Left hindlimb (tissue), 1 donor: ENCODE results near the gene OTUD5.

Source experiments
- DNase-seq: peaks from one replicate; pipeline ENCODE4 v3.0.0-alpha.2; 2018

The OTUD5 gene

DNA sequence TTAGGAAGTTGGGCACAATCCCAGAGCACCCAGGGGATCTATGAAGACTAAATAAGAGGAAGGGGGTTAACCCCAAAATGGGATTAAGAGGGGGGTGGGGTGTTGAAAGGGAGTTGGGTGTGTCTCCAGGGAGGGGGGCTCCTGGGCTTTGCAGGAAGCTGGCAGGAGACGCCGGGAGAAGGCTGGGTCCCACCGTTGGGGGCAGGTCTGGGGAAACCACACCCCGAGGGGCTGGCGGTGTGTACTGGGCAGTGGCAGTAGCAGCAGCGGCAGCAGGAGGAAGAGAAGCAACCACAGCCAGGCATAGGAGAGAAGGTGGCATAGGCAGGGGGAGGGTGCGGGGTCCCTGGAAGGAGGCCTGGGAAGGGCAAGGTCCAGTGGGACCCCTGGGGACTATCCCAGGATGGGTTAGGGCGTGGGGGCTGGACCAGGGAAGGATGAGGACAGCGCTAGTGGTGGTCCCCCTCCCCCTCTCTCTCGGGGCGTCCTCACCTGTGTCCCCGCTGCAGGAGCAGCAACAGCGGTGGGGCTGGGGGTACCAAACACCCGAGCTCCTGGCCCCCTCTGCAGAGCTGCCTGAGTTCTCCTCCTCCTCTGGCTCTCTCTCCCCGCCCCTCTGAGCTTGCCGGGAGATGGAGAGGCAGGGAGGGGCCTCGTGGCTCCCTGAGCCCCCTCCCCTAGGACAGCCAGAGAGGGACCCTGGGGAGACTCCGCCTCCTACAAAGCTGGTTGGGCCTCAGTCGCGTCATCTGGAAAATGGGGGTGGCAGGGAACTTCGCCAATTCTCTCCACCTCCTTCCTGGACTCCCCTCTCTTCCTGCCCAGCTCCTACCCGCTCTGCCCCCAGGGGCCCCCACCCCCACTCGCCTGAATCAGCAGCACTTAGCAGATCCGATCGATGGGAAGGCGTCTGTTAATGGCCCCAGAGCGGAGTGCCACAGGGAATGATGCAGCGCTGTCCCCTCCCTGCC lies 14.1 kb upstream of the OTUD5 start, which contains the start of gene KCND1:
Gene KCND1 (minus strand): TSS at position 596 of the 971 bp plus-strand sequence. CDS start 1,573 bp downstream, outside the sequence.
- peak; percentile 56 for DNase-seq

DNA sequence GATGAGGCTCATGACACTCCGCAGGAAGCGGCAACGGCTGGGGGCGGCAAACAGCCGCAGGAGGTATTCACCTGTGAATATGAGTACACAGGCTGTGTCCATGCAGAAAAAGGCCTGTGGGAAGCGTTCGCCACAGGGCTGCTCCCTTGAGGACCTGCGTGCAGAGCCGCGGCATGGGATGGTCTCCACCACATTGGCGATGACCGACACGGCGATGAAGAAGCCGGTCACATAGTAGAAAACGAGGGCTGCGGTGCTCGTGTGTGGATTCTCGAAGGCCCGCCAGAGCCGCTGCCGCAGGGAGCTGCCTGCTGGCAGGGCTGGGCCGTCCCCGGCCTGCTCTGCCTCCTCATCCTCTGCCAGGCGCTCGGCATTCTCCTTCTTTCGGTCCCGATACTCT lies 12.1 kb upstream of the OTUD5 start:
- DNase-seq: no peak

DNA sequence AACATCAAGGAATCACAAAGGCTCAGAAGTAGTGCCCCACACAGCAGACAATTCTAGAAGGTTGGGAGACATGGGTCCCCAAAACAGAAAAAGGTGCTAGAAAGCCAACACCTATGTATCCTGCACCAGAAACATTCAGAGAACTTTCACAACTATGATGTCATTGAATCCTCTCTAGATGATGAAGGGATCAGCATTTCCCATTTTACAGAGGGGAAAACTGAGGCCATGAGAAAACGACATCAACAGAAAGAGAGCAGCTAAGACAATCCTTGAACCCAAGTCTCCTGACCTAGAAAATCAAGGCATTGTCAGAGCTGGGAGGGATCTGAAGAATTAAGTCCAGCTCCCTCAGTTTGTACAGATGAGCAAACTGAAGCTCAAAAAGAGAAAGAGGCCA lies 11.0 kb upstream of the OTUD5 start:
- DNase-seq: no peak

DNA sequence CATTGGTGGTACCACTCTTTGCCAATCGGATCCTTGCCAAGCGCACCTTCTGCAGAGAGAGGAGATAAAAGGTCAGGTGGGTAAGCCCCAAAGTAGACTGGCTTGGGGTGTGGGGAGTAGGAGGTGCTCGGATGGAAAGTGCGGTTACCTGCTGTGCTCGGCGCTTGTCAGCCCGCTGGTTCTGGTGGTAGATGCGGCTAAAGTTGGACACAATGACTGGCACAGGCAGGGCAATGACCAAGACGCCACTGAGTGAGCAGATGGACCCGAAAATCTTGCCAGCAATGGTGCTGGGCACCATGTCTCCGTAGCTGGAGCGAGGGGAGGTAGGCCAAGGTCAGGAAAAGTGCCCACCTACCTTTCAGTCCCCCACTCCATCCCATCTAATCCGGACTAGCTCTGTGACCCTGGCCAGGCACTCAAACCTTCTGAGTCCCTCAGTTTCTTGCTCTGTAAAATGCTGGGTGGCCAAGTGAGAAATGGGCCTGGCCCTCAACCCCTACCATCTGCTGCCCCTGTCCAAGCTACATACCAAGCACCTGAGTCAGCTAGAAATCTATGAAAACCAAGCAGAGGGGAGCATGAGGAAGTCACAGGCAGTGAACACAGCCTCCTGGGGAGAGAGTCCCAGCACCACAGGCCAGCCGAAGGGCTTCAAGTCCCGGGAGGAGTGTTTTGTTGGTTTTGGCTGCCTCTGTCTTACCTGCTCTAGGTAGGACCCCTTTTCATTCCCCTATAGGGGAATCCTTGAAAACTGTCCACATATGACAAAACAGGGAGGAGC lies 9.6 kb upstream of the OTUD5 start:
- no peak for DNase-seq

DNA sequence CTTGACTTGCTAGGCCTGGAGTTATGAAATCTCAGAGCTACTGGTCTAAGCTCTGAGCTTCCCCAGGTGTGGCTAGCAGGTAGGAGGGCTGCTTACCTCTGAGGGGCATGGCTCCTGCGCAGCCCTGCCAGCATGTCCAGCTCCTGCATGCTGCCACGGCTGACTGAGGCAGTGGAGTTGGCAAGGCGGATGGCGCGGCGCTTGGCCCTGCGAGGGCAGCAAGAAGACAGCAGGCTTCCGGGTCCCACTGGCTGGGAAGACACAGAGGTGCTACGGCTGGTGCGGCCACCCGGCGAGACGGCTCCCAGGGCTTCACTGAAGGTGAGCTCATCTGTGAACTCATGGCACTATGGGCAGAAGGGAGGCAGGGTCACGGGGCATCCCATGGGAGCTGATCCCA lies 8.6 kb upstream of the OTUD5 start:
- no peak for DNase-seq

DNA sequence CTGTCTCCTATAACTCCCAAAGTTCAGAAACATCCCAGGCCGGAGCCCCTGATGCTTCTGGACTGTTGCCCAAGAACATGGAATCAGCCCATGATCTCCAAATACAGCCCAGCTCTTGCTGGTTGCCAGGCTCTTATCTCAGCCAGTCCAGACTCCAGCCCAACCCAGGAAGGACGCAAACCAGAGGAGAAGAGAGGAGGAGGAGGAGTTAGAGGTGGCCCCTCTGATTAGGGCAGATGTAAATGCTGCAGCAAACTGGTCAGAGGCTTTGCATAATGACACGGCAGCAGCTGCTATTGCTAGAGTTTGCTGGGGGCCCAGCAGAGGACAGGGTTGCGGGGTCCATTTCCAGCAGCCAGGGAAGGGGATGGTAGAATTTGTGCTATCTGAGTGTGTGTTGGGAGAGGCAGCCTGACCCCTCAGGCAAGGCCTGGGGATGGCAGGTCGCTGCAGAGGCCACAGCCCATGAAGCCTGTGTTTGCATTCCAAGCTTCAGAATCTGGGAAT lies 4.2 kb upstream of the OTUD5 start:
- no peak for DNase-seq

DNA sequence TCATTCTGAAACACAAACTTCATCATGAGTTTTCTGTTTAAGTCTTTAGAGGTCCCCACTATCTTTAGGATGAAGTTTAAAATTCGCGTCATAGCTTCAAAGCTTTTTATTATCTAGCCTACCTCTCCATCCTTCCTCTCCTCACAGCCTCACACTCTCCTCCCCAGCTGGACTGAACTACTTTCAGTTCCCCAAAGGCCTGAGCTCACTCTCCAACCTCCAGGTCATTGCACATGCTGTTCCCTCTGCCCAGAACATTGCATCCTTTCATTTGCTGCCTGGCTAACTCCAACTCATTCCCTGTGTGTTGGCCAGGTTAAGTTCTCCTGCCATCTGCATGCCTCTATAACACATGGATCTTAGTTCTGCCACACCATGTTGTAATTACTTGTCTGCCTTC lies 2.9 kb upstream of the OTUD5 start:
- no peak for DNase-seq

DNA sequence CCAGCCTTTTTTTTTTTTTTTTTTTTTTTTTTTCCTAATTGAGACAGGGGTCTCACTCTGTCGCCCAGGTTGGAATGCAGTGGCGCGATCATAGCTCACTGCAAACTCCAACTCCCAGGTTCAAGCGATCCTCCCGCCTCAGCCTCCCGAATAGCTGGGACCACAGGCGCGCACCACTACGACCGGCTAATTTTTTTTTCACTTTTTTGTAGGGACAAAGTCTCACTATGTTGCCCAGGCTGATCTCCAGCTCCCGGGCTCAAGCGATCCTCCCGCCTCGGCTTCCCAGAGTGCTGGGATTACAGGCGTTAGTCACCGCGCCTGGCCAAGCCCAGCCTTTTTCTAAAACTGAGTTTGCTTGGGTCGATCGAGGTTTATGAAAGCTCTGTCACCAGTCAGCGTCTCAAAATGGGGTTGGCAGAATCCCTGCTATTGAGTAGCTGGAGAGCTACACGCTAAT lies 1.3 kb upstream of the OTUD5 start:
- no peak for DNase-seq

DNA sequence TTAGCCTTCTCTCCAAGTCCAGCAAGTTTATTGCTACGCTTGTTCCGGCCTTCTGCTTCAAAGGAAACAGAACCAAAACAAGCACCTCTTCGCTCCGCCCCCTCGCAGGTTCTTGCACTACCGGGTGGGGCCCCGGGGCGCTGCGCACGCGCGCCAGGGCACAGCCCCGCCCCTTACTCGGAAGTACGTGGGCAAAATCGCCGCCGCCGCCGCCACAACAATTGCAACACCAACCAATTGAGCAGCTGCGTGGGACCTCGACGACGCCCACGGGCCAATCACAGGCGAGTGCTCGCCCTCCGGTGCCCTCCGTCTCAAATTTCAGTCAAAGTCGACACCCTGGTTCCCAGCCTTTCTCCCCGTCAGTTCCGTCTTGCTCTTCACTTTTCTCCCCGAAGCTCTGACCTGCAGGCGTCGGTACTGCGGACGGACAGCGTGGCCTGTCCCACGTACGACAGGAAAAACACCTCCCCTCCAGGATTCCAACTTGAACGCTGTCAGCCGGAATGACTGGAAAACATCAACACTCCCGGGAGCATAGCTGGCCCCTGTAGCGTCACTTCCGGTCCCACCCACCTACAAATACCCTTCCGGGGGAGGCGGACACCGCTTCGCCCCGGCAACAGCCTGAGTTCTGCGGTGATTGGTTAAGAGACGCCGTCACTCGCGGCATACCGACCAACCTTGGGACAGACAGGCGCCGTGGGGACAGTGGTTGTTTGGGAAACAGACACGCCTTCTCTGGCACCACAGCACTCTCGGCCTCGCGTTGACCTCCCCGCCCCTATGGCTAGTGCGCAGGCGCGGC lies 624 bp upstream of the OTUD5 start:
- peak; percentile 97 for DNase-seq

DNA sequence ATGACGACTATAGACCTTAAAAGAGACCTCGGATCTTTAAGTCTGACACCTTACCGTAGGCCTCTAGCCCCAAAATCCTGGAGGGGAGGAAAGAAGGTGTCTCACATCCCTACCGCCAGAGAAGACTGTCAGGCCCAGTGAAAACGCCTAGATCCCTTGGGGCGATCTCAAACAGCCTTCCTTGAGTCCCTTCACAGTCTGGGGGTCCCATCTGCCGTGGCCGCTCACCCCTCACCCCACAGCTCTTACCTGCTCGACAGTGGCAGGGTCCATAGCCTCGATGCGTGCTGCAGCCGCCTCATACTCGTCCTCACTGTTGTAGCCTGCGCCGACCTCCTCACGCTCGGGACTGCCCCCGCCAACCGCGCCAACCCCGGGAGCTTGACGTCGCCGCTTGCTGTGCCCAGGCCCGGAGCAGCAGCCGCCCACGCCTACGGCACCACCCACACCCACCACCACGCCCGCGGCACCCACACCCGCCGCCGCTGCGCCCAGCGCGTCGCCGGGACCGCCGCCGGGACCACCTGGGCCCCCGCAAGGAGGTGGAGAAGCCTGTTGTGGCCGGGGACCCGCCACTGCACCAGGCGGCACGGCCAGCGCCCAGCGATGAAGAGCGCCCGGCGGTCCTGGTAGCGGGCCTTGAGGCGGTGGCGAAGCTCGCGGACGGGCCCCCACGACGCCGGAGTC lies 536 bp downstream of the OTUD5 start:
- no peak for DNase-seq

DNA sequence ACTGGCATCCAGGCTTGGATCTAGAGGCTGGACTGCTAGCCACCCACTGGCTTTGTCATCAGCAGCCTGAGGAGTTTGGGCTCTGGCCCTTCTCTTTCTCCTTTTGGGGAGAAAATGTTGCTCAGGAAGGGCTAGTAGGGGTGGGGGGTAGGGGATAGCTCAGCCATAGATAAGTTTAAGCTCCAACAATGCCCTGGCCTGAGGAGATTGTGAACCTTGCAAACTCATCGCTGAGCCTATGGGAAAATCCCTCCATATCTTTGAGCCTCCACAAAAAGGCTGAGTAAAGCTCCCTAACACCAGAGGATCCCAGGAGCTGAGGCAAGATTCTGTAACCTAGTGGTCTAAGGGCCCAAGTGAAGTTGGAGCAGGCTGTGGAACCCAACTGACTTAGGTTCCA lies 8.8 kb downstream of the OTUD5 start:
- DNase-seq: no peak

DNA sequence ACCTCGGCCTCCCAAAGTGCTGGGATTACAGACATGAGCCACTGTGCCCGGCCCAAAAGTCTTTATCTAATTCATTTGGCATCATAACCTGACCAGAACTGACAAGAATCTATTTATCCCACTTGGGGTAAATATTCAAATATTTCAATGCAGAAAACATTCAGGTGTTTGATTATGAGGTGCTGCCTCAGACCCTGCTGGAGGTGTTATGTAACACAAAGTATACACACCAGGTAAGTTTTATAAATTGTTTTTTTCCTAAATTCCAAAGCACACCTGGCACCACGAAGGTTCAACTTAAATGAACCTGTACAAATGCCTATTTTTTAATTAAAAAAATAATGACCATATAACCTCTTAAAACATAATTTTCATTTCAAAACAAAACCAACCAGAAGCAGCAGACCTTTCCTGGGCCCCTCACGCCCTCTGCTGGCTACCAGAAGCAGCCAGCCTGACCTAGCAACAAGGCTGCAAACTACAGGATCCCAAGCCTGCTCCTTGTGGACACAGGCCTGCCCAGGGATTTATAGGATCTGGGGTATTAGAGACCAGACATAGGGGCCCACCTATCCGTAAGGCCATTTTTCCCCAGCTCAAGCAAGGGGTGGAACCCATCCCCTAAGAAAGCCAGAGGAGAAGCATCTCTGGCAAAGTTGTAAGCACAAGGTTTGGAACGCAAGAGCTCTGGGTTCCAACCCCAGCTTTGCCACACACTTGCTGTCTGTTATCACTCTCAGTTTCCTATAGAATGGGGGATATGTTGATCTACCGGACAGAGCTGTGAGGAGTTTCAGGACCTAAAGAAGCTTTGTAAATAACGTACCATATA lies 11.7 kb downstream of the OTUD5 start:
- DNase-seq: no peak

DNA sequence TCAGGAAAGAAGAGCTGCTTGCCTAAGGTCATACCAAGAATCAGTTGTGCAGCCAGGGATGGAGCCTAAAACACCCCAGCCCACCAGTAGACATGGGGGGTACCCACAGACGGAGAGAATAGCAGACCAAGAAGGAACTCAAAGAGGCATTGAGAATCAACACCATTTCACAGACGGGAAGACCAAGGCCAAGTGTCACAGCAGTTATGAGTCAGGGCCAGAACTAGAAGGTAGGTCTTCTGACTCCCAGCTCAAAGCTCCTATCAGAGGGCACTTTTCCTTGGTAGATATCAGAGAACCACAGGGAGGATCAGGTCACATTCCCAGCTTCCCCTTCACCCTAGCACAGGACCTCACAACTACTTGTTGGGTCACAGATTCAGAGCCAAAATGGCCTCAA lies 14.5 kb downstream of the OTUD5 start:
- DNase-seq: no peak

DNA sequence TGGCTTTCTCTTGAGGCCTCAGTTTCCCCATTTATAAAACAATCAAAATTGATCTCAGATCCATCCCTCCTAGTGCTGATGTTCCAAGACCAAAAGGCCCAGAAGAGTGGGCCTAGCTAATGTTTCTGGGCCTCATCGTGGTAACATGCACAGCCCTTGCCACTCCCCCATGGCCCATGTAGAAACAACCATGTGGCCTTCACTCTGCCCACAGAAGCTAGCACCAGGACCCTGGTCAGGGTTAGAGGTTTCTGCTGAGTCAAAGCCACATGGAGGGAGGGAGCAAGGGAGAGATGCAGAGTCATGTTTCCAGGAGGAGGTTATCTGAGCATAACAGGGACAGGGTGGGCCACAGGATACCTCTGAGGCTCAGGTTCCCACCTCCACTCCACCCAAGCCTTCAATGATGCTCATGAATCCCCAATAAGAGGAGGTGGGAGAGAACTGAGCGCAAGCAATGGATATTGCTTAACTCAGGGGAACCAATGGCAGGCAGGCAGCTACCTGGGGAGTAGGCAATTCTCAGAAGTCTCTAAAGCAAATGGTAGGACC lies 16.9 kb downstream of the OTUD5 start:
- no peak for DNase-seq

DNA sequence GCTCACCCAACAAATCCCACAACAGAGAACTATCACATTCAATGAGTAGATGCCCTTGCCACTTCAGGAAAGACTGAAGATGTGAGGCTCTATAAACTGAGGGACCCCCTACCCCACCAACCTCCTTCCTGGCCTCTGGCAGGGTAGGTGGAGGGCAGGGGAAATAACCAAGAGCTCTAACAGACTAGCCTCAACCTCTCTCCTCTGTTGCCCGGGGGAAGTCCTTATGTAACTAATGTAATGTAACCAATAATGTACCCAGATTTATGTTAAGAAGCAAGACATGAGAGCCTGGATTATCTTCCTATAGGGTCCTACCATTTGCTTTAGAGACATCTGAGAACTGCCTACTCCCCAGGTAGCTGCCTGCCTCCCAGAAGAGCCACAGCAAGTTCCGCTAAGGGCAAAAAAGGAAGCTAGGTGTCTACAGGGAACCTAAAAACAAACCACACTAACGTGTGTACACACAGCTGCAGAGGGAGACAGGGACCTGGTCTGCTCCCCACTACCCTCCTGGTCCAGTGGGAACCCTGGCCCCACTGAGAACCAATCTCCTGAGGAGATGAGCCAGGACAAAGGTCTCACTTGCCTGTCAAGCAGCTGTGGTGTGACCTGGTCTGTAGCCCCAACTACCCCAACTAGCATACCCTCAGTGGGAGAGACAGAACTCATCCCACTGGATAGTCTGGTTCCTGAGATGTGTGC lies 17.7 kb downstream of the OTUD5 start:
- no peak for DNase-seq

DNA sequence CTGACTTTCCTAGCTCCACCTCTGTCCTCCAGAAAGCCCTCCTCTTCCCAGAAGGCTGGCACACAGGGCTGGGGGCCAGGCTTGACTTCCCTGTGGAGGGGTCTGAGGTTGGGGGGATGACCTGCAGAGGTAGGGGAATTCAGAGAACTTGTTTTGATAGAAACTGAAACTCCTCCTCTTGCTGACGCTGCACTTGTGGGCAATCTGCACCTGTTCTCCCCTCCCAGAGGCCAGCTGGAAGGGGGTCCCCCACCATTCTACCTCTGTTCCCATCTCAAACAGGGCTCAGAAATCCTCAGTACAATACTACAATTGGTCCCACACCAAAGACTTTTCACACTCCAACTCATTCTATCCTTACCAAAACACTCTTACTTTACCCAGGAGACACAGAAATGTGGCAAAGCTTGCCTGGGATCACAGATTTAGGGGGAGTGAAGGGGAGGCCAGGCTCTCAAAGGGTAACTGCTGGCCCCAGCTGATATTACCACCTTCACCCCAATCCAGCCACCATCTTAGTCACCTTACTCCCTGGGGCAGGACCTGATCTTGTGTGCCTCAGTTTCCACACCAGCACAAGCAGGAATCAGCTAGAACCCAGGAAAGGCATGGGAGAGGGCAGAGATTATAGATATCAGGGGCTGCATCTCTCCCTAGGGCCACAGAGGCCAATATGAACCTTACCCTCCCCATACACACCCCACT lies 18.5 kb downstream of the OTUD5 start:
- no peak for DNase-seq

DNA sequence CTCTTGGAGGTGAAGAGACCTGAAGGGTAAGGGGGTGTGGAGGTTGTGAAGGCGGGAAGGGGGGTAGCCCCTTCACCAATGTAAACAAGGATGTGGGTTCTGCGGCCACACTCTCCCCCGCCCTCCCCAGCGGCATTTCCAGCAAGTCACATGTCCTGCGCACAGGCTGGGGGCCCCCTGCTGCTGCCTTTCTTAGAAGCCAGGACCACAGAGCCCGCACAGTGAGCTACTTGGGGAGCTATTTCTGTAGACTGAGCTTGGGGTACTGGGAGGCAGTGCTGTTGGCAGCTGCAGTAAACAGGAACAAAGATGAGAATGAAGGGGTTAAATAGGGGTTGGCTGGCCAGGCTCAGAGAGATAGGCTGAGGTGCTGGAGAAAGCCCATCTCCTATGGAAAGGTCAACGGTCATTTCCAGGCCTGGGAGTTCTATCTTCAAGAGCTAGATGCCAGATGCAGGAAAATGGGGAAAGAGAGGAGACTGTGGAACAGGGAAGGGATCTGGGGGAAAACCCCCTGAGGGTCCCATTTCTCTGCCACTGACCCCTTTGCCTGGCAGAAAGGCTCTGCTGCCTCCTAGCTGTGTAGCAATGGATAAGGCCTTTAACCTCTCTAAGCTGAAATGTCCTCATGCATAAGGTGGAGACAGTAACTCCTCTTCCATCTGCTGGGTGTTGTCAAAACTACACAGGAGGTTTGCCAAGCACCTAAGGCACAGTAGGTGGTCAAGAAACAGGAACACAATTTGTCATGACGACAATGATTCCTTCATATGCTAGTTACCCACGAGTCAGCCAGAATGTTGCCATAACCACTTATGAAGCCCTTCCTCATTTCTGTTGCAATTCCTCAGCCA lies 20.1 kb downstream of the OTUD5 start:
- DNase-seq: no peak

DNA sequence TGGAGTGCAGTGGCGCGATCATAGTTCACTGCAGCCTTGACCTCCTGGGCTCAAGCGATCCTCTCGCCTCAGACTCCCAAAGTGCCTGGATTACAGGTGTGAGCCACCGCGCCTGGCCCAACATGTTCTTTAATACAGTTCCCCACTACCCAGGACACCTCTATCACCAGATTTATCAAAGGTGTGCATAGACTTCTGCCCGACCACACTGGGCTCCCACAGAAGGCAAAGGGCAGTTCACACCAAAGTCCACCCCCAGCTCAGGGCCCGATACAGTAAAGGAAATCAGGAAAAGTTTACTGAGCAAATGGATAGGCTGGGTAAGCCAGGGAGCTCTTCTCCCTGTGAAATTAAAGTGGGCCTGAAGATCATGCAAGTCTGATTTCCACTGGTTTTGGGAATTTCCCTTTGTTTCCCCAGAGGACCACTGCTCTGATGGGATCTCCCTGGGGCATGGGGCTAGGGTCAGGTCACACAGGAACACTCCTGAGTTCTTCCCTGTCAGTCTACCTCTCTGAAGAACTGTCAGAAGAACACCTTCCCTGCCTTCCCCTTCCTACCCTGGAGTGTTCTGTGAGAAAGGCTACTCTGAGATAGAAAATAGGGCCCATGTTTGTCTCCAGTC lies 20.9 kb downstream of the OTUD5 start:
- no peak for DNase-seq
